Coronary artery (tissue), 2 donors: Measurements from ENCODE around the gene PXYLP1.
A peak's percentile ranks its signal among the peaks of the same experiment; 100 is the strongest.

ENCODE experiments used
- DNase-seq: peaks from one replicate; pipeline ENCODE4 v3.0.0-alpha.2; 2017; ENCODE audit warnings: low spot score
- H3K27ac ChIP-seq, 2 donors: fragments of 200-600 bp; sonication (generic); one replicate each; pipeline ENCODE4 v1.5.1; 2016 to 2019
- H3K4me3 ChIP-seq: fragments of 200-600 bp; sonication (generic); 2 replicates; pipeline ENCODE4 v1.5.1; 2016; ENCODE audit warnings: mild to moderate bottlenecking, moderate library complexity
- CTCF ChIP-seq: fragments of 200-600 bp; sonication (generic); IDR thresholded peaks from one replicate; pipeline ENCODE4 v1.5.1; 2019; ENCODE audit warnings: antibody characterized with exemption

PXYLP1 gene

GRCh38 chr3:141330718-141331376, 99.2 kb downstream of the PXYLP1 start:
- Histone ChIP-seq H3K27ac (peak overlapping the region in 1 of 2 donors; percentile 68), H3K4me3 (no peak overlapping the region)
- no peak for TF ChIP-seq CTCF

GRCh38 chr3:141331377-141332318, 100.0 kb downstream of the PXYLP1 start:
- peak overlapping the region; percentile 43 to 68 for H3K27ac ChIP-seq
- DNase-seq = peak; percentile 90
- no peak for TF ChIP-seq CTCF
- H3K4me3 ChIP-seq = no peak overlapping the region

More at GRCh38 chr3:141330718-141331376, 99.2 kb downstream of the PXYLP1 start:
- DNase-seq = no peak

- Histone ChIP-seq H3K27ac (peak overlapping the region; percentile 8 to 68), H3K4me3 (no peak overlapping the region)
- no peak for DNase-seq
- TF ChIP-seq CTCF = no peak
These were observed 100.8 kb downstream of the PXYLP1 start for GRCh38 chr3:141332416-141332815.

DNA sequence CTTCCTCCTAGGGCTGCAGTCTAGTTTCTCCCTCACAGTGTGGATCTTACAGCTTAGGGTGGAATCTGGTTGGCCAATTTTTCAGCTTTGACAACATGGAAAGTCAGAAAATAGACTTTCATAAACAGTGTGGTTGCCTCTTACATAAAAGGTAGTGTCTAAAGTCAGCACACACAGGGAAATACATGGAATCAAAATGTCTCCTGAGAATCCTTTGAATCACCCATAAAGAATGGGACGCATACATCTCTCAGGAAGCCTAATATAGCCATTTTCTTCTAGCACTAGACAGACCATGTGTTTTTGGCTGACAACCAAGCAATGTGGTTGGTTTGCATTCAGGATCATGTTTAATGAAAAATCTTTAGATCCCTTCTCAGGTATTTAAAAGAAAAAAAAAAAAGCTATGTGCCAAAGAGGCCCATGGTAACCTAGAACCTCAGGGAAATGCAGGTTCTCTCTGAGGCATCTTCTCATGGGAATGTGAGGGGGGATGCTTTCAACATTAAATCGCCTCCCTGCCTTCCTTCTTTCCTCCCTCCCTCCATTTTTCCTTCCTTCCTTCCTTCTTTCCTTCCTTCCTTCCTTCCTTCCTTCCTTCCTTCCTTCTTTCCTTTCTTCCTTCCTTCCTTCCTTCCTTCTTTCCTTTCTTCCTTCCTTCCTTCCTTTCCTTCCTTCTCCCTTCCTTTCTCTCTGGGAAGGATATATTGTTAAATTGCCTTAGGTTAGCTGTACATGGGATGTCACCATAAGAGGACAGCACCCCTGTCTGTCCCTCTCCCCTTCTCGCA, 102.4 kb downstream of the PXYLP1 start:
- DNase-seq = no peak
- H3K27ac ChIP-seq = no peak overlapping the region
- H3K4me3 ChIP-seq = no peak overlapping the region
- TF ChIP-seq CTCF = no peak

DNA sequence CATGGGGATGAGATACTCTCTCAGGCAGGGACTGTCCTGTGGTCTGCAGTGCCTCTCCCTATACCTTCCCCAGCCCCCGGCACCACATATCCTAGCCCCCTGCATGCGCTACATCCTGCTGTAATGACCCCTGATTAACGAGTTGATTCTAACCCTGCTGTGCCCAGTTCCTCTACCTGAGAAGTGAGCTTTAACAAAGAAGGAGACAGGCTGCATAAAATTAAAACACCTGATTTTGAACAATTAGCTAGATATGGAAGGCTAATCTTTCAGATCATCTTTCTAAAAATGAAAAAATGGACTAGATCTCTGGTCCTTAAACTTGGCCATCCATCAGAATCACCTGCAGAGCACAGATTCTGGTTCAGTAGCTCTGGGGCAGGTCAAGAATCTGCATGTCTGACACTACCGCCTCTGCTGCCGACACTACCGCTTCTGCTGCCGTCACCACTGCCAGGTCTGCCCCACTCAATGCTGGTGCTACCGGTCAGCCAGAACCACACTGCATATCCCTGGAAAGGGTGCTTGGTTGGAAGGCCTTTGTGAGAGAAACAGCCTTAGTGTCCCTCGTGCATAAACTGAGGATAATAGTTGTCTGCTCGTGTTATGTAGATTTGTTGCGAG, 103.1 kb downstream of the PXYLP1 start:
- no peak for DNase-seq
- H3K27ac ChIP-seq = no peak overlapping the region
- TF ChIP-seq CTCF = no peak
- H3K4me3 ChIP-seq = no peak overlapping the region

DNA sequence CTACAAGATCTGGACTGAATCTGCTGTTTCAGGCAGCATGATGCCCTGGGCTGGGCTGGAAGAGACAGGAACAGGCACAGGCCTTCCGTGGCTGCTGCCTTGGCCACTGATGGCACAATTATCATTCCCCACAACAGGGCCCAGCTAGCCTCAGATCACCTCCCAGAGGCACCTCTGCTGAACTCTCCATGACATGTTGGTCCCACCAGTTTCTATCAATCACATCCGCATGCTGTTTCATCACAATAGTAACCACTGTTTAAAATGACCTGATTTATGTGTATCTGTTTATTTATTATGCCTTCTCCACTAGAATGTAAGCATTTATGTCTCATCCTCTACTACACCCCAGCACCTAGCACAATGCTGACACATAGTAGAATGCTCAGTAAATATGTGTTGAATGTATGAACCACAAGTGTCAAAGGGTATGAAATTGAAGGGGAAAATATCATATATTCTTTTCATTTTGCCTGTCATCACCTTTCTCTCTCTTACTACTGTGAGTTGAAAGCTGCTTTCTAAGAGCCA, 104.0 kb downstream of the PXYLP1 start:
- TF ChIP-seq CTCF = no peak
- Histone ChIP-seq H3K27ac (no peak overlapping the region), H3K4me3 (no peak overlapping the region)
- DNase-seq = no peak
